HL-60 (cell line): ENCODE data around the gene SPAG7.

Source experiments
- DNase-seq, 2 experiments: peaks; one replicate each; pipeline ENCODE4 v3.0.0-alpha.2; 2010 to 2020; ENCODE audit warnings: low read depth in 1 of 2, low spot score in 1 of 2
- H3K27ac ChIP-seq: fragments of 250-450 bp; sonication (Bioruptor Pico); replicated peaks from 2 replicates; pipeline ENCODE4 v1.5.1; 2020; ENCODE audit warnings: mild to moderate bottlenecking, moderate library complexity
- H3K27me3 ChIP-seq: fragments of 250-450 bp; sonication (Bioruptor Pico); 2 replicates; pipeline ENCODE4 v1.5.1; 2021; ENCODE audit warnings: mild to moderate bottlenecking, moderate library complexity; ENCODE audit not compliant: insufficient read depth, poor library complexity, severe bottlenecking
- H3K4me3 ChIP-seq: replicated peaks from 2 replicates; pipeline ENCODE4 v1.5.1; 2011; ENCODE audit warnings: mild to moderate bottlenecking, control low read depth, low read length; ENCODE audit not compliant: insufficient read depth
- CTCF ChIP-seq: IDR thresholded peaks from one replicate; pipeline ENCODE4 v1.5.1; 2011; ENCODE audit warnings: low read length, control low read depth, inconsistent platforms; ENCODE audit not compliant: insufficient read depth
- GABPA ChIP-seq: IDR thresholded peaks from 2 replicates; pipeline ENCODE4 v1.6.1; 2012; ENCODE audit warnings: low read depth
- POLR2AphosphoS5 ChIP-seq: IDR thresholded peaks from 2 replicates; pipeline ENCODE4 v1.6.1; 2012; ENCODE audit warnings: low read depth
- REST ChIP-seq: IDR thresholded peaks from 2 replicates; pipeline ENCODE4 v1.6.1; 2012; ENCODE audit warnings: low read depth; ENCODE audit not compliant: insufficient replicate concordance
- SPI1 ChIP-seq: IDR thresholded peaks from 2 replicates; pipeline ENCODE4 v1.6.1; 2012; ENCODE audit warnings: low read depth, mild to moderate bottlenecking, borderline replicate concordance

Gene SPAG7

GRCh38 chr17:4950075-4950745 lies 17.4 kb downstream of the SPAG7 start:
- Histone ChIP-seq H3K4me3 (peak overlapping the region; percentile 41), H3K27me3 (no peaks in the 10 kb centered on the region), H3K27ac (peak overlapping the region; percentile 98)
- DNase-seq: peak in 1 of 2 experiments; percentile 23
- no peak for TF ChIP-seq REST
- TF ChIP-seq POLR2AphosphoS5: peak; percentile 6; the same call in 1 of the 2 replicates
- TF ChIP-seq CTCF: no peak

GRCh38 chr17:4949321-4950074 lies 18.1 kb downstream of the SPAG7 start:
- peak; percentile 63 to 71 for DNase-seq
- Histone ChIP-seq H3K27ac (peak overlapping the region; percentile 98), H3K4me3 (peak overlapping the region; percentile 43), H3K27me3 (no peaks in the 10 kb centered on the region)
- TF ChIP-seq POLR2AphosphoS5: no peak; the same call in 1 of the 2 replicates
- no peak for TF ChIP-seq SPI1
- no peak for TF ChIP-seq GABPA
- no peak for TF ChIP-seq REST
- TF ChIP-seq CTCF: no peak

DNA sequence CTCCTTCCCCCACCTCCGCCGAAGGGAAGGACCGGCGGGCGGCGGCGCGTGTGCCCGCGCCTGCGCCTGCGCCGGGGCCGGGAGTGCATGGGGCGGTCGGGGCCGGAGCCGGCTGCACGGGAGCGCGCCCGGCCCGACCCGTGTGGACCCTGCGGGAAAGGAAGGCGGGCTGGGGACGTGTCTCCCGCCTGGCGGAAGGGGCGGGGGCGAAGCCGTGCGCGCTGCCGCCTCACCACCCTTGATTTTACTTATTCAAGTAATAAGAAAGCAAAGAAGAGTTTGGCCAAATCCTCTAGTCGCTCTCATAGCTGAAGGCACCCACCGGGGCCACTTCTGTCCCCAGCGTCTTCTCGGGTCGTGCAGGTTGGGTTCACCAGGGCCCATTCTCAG lies 18.7 kb downstream of the SPAG7 start:
- H3K4me3 ChIP-seq: peak overlapping the region; percentile 43
- peak in 1 of 2 experiments; percentile 68 for DNase-seq
- H3K27me3 ChIP-seq: no peaks in the 10 kb centered on the region
- H3K27ac ChIP-seq: peak overlapping the region; percentile 98
- no peak for TF ChIP-seq SPI1
- TF ChIP-seq REST: no peak
- TF ChIP-seq POLR2AphosphoS5: no peak
- TF ChIP-seq GABPA: no peak
- TF ChIP-seq CTCF: no peak
